ENCODE data around the gene ELMO3. TPM values are rescaled to one million over a fixed set of nuclear protein-coding genes. Genes with fewer than 3 reads are reported as not detected.

ELMO3 gene
- total RNA-seq, 1 experiment from 2014 or later = 2.6 TPM

DNA sequence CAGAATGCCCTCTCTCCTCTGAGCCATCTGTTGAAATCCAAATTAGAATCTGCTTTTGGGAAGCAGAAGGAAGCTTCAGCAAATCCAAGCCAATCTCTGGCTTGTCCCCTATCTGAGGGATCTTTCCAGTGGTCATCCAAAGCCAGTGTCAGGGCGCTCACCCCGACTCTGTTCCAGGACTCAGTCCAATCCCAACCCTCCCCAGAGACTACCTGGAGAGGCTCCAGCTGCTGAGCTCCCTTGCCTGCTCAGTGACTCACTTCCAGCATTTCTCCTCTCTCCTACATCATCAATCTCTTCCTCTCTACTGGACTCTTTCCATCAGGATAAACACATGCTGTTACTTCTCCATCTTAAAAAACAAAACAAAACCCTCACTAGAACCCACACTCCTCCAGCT, 17.6 kb upstream of the ELMO3 start:
- peak; percentile 68 for DNase-seq (ENCODE audit: low read depth)

DNA sequence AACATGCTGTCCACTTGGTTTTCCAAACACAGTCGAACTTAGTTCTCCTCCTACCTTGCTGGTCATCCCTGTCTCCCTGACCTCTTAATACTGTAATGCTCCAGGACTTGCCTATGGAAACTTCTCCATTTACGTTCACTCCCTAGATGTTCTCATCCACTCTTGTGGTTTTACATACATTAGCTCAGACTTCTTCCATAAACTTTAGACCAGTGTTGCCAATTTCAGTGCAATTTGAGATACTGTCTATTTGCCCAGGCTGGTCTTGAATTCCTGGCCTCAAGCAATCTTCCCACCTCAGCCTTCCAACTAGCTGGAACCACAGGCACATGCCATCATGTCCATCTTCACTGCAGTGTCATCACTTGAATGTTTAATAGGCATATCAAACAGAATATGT, 16.6 kb upstream of the ELMO3 start:
- DNase-seq (ENCODE audit: low read depth) = no peak

DNA sequence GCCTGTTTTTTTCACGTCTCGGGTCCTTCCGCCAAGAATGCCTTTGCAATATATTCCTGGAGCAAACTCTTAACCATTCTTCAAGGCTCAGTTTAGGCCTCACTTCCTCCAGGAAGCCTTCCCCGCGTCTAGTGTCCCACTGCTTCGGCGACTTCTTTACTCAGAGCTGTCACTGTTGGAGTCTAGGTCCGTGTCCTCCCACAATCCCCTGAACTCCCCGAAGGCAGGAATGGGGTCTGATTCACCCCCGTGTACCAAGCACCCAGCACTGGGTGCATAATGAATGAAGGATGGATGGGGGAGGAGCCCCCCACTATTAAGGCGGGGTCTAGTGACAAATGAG, 15.7 kb upstream of the ELMO3 start:
- DNase-seq (ENCODE audit: low read depth) = no peak

DNA sequence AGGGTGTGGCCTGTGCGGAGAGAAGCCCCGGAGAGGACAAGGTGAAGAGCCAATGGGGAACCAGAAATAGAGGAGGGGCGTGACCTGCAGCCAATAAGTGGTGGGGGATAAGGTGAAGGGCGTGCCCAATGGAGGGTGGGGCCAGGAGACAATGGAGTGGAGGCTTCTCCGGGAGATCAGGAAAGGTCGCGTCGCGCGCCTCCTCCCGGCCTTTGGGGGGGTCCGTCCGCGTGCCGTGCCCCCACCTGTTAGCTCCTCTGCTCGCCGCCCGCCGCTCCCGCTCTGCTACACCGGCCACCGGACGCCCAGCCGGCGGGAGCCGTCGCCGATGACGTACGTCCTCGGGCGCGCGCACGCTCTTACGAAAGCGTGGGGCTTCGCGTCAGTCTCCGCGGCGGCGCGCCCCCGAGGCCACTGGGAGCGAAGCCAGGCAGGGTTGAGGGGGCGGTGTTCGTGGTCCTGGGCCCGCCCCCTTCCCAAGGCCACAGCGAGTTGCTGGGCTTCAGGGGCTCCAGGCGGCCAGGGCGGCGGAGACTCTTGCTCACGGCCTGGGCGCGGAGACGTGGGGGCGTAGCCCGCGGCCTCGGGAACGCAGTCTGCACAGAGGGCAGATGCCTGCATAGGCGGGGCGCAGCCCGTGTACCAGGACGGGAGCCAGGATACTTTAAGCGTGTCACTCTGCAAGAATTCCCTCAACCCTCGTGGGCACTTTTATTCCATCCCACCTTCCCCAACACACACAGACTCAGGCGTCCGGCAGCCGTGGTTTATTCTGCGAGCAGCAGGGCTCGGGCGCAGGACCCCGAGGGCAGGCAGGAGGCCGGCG, 15.1 kb upstream of the ELMO3 start, which contains the start of gene MATCAP1:
Gene MATCAP1 (minus strand): TSS at position 337 of the 826 bp plus-strand sequence. CDS start 3,353 bp downstream, outside the sequence.
- DNase-seq (ENCODE audit: low read depth) = peak; percentile 97

DNA sequence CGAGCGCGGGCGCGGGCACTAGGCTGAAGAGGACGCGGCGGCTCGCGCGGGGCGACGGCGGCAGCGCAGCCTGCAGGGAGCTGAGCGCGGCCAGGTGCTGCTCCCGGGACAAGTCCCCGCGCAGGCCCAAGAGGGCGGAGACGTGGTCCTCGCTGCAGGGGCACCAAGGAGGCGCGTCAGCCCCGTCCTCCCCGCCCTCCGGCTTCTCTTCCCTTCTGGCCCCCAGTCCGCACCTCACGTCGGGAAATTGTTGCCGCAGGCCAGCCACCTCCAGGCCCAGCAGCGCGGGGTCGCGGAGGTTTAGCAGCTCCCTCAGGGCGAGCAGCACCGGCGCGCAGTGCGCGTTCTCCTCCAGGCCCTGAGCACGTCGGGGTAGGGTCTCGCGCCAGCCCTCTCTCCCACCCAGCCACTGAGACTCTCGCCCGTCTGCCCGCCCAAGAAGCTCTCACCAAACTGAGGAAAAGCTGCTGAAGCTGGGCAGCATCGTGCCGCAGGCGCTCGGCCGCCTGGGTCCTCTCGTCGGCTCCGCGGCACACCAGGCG, 14.4 kb upstream of the ELMO3 start:
- no peak for DNase-seq (ENCODE audit: low read depth)

DNA sequence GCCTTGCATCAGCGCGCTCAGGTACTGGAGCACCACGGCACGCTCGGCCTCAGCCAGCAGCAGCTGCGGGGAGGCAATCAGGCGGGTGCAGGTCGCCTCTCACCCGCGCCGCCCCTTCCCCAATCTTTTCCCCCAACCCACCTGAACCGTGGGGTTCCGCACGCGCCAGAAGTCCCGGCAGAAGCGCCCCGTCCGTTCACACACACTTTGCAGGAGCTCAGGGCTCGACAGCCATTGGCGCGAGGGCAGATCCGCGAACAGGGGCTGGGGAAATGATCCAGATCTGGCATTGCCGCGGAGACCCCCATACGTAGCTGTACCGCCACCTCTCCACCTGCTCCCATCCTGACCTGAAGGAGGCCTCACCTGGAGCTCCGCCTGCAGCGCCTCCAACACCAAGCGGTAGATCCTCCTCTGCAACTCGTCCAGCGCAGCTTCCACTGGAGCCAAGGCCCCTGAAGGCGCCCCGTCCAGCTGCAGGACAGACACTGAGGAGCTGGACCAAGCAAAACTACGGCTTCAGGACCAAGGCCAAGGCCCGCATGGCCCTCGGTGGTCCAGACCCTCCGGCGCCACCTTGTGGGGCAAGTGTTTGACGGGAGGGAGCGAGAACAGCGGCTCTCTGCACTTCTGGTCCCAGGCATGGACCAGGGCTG, 13.8 kb upstream of the ELMO3 start:
- peak; percentile 88 for DNase-seq (ENCODE audit: low read depth)

DNA sequence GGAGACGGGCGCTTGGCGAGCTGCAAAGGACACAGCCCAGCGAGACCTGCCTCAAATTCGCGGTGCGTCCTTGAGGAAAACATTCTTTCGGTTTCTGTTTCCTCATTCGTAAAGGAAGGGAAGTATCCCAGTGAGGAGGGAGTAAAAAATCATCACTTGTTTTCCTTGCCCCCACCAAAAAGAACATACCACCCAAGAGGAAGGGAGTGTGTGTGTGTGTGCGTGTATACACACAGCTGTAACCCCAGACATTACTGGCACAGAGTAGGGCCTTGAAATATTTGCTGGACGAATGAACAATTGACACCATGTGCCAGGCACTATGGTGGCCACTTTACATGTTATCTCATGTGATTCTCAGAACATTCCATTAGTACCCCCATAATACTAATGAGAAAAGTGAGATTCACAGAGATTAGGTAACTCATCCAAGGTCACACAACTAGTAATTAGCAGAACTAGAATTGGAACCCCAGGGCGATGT, 13.2 kb upstream of the ELMO3 start:
- DNase-seq (ENCODE audit: low read depth) = no peak

DNA sequence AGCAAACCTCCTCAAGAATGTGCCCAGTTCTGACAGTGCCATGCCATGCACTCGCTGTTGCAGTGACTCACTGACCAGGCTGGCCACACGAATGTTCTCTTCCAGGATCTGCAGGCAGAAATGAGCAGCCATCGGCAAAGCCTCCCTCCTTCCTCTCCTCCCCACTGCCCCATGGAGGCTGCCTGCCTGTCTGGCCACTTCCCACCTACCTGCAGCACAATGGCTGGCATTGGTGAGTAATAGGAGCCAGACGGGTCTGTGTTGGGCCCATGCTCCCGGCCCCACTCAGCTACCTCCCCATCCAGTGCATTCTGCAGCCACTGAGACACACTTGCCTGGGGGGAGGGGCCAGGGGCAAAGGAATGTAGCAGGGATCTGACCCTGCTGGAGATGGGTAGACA, 12.4 kb upstream of the ELMO3 start:
- peak; percentile 79 for DNase-seq (ENCODE audit: low read depth)

DNA sequence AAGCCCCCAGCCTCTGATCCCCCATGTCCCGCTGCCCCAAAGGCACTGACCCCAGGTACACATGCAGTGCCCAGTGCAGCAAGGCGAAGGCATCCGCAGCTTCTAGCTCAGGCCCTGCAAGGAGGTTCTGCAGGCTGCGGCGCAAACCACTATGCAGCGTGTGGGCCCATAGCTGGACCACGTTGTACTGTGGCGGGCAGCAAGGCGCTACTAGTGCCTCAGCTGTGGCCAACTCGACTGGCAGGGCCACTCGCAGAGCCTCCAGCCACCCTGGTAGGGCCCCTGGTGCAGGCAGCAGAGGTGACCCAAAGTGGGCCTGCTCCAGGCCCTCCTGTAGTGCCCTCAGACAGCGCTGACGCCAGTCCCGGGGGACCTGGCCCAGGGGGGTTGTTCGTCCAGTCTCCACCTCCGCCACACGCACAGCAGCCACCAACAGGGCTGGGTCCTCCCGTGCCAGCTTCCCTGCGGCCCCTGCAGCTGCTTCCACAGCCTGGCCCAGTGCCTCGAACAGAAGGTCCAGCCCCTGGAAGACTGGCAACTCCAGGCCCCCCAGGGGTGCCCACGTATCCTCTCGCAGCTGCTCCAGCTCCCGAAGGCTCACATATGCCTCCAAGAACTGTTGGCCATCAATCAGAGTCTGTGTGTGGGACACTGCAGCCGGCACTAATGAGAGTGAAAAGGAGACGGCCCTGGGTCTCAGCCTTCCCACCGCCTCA, 11.6 kb upstream of the ELMO3 start:
- no peak for DNase-seq (ENCODE audit: low read depth)

DNA sequence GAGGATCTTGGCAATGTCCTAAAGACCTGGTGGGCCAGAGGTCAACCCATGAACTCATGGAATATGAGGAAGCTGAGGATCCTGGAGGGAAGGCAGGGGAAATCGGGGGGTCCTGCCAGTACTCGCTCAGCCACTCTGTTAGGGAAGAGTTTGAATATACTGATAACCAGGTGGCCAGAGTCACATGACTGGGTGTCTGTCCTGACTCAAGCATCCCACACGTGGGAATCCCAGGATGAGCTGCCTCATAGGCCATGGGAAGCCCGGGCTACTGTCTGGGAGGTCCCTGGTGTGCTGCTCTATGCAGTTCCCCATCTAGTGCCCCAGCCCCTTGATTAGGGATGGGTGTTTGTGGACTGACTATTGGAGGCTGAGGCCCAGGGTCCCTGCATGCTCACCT, 10.6 kb upstream of the ELMO3 start:
- no peak for DNase-seq (ENCODE audit: low read depth)

DNA sequence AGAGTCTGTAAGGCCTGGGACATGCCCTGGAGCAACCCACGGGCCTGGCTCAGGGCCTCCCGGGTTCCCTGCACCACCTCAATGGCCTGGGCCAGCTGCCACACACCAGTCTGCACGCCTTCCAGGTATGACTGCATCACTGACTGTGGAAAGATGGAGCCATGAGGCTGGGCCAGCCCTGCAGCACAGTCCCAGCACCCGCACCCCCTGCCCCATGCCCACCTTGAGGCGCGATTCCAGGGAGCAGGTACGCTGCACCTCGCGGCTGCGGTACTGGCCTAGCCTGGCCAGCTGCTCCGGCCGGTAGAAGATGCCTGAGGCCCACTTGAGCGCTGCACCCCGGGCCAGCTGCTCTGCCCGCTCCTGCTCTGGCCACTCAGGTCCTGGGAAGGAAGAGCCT, 10.1 kb upstream of the ELMO3 start:
- no peak for DNase-seq (ENCODE audit: low read depth)

DNA sequence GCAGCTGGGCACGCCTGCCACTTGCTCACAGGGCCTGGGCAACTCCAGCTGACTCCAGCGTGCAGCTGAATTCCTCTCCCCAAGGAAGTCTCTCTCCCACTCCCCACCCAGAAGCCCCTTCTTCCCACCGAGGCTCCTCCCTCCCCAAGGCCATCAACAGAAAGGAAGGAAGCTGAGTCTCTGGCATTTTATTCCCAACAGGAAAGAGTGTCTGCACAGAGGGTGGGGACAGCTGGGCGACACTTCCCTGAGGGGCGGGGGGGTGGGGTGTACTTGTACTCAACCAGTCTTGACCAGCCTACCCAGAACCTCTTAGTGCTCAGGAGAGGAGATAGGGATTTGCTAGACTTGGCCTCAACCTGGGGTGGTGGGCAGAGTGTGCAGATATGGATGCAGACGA, 8.9 kb upstream of the ELMO3 start, which contains the start of gene EXOC3L1:
Gene EXOC3L1 (minus strand): TSS at position 96 of the 400 bp plus-strand sequence. CDS start 460 bp downstream, outside the sequence.
- no peak for DNase-seq (ENCODE audit: low read depth)

DNA sequence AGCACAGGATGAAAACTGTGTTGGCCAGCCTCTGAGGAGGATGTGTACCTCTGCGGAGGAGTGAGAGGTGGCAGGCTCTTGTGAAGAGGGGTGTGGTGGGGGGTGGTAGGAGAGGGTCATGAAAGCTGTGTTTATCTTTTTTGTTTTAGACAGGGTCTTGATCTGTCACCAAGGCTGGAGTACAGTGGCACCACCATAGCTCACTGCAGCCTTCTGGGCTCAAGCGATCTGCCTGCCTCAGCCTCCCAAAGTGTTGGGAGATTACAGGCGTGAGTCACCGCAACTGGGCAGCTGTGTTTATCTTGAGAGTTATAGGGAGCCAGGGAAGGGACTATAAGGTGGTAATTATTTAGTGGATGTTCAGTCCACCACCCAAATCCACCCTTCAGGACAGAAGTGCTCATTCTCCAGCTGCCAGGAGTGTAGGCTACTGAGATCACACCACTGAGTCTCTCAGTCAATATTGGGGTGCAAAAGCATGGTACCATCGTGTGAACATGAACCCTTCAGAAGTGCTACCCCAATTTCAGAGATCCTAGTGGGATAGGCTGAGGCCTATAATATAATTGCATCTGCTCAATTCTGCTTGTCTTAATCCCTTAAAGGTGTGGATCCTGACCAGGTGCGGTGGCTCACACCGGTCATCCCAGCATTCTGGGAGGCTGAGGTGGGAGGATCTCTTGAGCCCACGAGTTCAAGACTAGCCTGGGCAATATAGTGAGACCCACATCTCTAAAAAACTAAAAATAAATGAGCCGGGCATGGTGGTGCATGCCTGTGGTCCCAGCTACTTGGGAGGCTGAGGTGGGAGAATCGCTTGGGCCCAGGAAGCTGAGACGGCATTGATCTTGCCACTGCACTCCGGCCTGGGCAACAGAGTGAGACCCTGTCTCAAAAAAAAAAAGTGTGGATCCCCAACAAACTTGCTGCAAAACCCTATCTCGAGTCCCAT, 8.2 kb upstream of the ELMO3 start:
- DNase-seq (ENCODE audit: low read depth) = no peak

DNA sequence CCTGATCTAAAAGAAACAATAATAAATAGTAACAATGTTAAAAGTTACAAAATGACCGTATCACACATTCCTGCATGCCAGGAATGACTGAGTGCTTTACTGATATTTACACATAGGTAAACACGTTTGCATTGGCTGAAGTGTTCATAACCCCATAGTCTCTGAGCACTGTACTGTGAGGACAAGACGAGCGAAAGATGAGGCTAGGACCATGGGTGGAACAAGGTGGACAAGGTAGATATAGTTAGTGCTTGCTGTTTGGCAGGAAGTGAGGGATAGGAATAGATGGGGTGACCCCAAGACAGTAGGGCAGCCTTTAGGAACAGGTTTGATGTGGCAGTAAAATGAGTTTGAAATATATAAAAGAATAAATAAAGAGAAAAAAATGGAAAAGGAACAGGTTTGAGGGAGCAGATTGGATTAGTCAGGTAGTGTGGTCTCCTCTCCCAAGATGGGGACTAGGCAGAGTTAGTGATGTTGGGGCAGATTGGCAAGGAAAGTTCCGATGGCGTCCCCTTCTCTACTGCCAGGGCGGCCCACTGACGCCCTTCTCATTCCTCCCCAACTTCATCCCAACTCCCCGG, 7.4 kb upstream of the ELMO3 start:
- no peak for DNase-seq (ENCODE audit: low read depth)

DNA sequence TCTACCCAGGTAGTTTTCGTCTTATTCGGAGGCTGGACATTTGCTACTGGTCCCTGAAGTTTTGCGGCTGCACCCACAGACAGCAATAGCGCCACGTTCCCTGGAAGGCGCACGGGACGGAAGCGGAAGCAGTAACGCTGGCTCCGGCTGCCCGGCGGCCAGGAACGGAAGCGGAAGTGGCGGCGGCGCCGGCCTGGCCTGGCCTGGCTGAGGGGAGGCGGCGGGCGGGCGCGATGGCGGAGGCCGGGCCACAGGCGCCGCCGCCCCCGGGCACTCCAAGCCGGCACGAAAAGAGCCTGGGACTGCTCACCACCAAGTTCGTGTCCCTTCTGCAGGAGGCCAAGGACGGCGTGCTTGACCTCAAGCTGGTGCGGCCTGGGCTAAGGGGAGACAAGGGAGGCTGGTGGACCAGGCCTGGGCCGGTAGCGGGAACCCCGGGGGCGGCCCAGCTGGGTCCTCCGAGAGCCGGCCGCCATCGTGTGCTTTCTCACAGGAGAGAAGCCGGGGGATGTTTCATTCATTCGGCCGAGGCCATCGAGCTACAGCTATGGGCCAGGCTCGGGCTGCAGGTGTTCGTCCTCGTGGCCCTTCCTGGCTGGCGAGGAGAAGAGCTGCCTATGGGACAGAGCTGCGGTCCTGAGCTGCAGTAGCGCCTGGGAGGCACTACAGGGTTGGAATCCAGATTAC, 6.8 kb upstream of the ELMO3 start, which contains the start of gene E2F4:
Gene E2F4 (plus strand): TSS at position 161 of the 687 bp plus-strand sequence. CDS start 73 bp downstream, at position 234.
- DNase-seq (ENCODE audit: low read depth) = peak; percentile 82

DNA sequence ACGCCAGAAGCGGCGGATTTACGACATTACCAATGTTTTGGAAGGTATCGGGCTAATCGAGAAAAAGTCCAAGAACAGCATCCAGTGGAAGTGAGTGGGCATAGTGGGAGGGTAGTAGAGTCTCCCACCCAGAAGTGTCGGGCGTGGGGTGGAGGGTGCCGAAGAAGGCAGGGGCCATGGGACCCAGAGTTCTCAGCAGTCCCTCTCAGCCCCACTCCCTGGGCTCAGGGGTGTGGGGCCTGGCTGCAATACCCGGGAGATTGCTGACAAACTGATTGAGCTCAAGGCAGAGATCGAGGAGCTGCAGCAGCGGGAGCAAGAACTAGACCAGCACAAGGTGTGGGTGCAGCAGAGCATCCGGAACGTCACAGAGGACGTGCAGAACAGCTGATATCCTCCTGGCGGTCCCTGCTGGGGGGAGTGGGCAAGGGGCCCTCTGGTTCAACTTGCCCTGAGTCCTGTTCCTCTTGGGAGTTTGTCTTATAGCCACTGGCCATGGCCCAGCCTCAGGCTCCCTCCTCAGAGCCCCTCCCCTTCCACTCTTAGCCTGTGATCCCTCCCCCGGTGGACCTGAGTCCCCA, 6.1 kb upstream of the ELMO3 start:
- DNase-seq (ENCODE audit: low read depth) = no peak

DNA sequence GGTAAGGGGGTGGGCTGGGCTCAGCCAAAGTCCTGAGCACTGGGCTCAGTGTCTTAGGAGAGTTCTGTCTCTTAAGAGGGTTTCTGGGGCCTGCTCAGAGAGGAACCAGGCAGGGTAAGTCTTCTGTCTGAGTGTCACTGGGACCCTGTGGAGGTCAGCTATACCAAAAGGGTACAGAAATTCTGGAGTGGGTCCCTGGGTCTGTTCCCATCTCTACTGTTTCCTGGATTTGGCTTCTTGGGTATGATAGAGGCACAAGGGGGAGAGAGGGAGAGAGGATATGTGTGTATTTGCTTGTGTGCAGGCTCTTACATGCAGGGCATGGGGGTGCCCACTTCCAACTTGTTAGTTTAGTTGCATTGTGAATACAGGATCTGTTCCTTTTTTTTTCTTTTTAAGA, 5.4 kb upstream of the ELMO3 start:
- no peak for DNase-seq (ENCODE audit: low read depth)

DNA sequence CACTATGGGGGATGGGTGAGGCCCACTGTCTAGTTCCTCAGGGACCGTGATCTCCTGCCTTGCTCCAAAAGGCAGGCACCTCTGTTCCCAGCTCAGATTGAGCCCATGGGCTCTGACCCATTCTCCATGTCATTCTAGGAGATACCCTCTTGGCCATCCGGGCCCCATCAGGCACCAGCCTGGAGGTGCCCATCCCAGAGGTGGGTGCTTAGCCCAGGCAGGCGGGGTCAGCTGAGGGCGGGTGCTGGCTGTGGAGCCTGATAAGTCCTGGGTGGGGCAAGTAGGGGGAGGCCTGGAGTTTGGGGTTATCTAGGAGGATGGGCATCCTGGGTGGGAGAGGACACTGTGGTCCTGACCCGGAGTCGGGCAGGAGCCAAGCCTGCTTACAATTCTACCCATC, 4.7 kb upstream of the ELMO3 start:
- DNase-seq (ENCODE audit: low read depth) = no peak

DNA sequence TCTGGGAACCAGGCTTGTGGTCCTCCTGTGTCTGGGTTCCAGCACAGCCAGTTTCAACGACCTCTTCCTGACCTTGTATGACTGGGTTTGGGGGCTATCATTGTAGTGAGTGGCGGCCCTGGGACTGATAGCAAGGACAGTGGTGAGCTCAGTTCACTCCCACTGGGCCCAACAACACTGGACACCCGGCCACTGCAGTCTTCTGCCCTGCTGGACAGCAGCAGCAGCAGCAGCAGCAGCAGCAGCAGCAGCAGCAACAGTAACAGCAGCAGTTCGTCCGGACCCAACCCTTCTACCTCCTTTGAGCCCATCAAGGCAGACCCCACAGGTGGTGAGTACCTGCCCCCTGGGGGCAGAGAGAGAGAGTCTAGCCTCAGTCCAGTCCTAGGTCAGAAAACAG, 3.3 kb upstream of the ELMO3 start:
- DNase-seq (ENCODE audit: low read depth) = no peak
